PFSK-1 (cell line): ENCODE data around the gene EFR3B.

Source experiments
- FOXP2 ChIP-seq: optimal IDR thresholded peaks from 2 replicates; pipeline ENCODE3; 2011; ENCODE audit warnings: borderline replicate concordance, control low read depth, inconsistent platforms; ENCODE audit not compliant: insufficient read depth; ENCODE audit errors: extremely low read length, extremely low read depth
- POLR2AphosphoS5 ChIP-seq: IDR thresholded peaks from 2 replicates; pipeline ENCODE4 v1.6.1; 2012; ENCODE audit warnings: low read depth, mild to moderate bottlenecking, control low read depth, low read length, moderate library complexity
- SIN3A ChIP-seq: IDR thresholded peaks from 2 replicates; pipeline ENCODE4 v1.6.1; 2012; ENCODE audit warnings: mild to moderate bottlenecking, low read length, moderate library complexity, borderline replicate concordance; ENCODE audit not compliant: insufficient read depth
- TAF1 ChIP-seq: IDR thresholded peaks from 2 replicates; pipeline ENCODE4 v1.6.1; 2012; ENCODE audit warnings: low read length, control low read depth, borderline replicate concordance; ENCODE audit not compliant: insufficient read depth
- TF ChIP-seq, protein P1 (sequence below), 2 experiments: IDR thresholded peaks; 2 replicates each; pipeline versions ENCODE4 v1.6.1 to v1.8.0; 2011 to 2012; ENCODE audit warnings: low read depth in 2 of 2, low read length in 2 of 2, control low read depth in 1 of 2, inconsistent platforms in 1 of 2, mild to moderate bottlenecking in 1 of 2, moderate library complexity in 1 of 2; ENCODE audit not compliant: insufficient read depth in 1 of 2

DNA sequence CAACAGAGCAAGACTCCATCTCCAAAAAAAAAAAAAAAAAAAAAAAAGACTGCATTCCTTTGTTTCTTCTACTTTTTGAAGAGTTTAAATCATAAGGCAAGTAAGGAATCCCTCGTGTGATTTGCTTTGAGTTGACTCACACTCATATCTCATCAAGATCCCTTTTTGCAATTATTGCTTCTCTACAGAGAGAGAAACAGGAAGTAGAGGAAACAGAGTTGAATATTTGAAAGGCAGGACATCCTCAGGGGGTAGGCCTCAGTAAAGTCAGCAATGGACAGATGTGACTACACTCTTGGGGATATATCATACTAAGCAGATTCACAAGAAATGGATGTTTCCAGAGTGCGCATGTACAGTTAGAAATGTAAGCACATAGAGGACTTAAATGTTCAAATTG lies 11.2 kb upstream of the EFR3B start:
- TF ChIP-seq, protein P1, sequence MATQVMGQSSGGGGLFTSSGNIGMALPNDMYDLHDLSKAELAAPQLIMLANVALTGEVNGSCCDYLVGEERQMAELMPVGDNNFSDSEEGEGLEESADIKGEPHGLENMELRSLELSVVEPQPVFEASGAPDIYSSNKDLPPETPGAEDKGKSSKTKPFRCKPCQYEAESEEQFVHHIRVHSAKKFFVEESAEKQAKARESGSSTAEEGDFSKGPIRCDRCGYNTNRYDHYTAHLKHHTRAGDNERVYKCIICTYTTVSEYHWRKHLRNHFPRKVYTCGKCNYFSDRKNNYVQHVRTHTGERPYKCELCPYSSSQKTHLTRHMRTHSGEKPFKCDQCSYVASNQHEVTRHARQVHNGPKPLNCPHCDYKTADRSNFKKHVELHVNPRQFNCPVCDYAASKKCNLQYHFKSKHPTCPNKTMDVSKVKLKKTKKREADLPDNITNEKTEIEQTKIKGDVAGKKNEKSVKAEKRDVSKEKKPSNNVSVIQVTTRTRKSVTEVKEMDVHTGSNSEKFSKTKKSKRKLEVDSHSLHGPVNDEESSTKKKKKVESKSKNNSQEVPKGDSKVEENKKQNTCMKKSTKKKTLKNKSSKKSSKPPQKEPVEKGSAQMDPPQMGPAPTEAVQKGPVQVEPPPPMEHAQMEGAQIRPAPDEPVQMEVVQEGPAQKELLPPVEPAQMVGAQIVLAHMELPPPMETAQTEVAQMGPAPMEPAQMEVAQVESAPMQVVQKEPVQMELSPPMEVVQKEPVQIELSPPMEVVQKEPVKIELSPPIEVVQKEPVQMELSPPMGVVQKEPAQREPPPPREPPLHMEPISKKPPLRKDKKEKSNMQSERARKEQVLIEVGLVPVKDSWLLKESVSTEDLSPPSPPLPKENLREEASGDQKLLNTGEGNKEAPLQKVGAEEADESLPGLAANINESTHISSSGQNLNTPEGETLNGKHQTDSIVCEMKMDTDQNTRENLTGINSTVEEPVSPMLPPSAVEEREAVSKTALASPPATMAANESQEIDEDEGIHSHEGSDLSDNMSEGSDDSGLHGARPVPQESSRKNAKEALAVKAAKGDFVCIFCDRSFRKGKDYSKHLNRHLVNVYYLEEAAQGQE (IDR thresholded peaks at IDR 0.05; ENCODE audit: insufficient read depth in 1 of 2, low read depth in 2 of 2, low read length in 2 of 2), result no peak
- TF ChIP-seq POLR2AphosphoS5 (no peak), FOXP2 (no peak), TAF1 (no peak), SIN3A (no peak)
